ENCODE data around the gene FSCN2. TPM values are rescaled to one million over a fixed set of nuclear protein-coding genes. Genes with fewer than 3 reads are reported as not detected.
A peak's percentile ranks its signal among the peaks of the same experiment; 100 is the strongest.

FSCN2 gene
- total and polyA plus RNA-seq, 5 donors: 0.45 to 0.63 (median 0.48) TPM

DNA sequence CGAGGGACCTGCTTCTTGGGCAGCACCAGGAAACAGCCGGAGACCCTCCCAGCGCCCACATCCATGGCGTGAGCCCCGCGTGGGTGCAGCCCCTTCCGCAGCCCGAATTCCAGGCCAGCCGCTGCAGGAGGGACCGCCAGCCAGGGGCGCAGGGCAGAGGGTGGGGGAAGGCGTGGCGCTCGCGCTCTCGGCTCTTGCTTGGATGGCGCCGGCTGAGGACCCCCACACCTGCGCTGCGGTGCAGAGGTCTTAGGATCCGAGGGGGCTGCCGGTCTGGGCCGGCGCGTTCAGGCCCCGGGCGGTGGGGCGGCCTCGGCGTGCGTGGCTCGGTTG is 44.3 kb upstream of the FSCN2 start:
- 10% methylated on average over 32 of the region's 32 CpGs for WGBS
- no peaks in the 10 kb centered on the region for H3K27me3 ChIP-seq (ENCODE audit: control insufficient read depth, insufficient read depth)
- H3K4me1 ChIP-seq (ENCODE audit: control insufficient read depth, insufficient read depth, low read length): peaks cover 14% of the 10 kb centered on the region
- intact Hi-C loops (cut with DNase I): loop anchor here (2.0 to 5.0 kb wide), 6 partner anchors 62 to 231 kb away; partner anchors contain the start of genes BAHCC1 (in 1 of the 4) and SLC38A10 (in 1 of the 4)
- H3K9me3 ChIP-seq (ENCODE audit: control insufficient read depth, low read length): no peaks in the 10 kb centered on the region
- DNase-seq (no peak), ATAC-seq (no peak)
- peak overlapping the region; percentile 9 for H3K4me3 ChIP-seq (ENCODE audit: low read length)
- no peak overlapping the region for H3K27ac ChIP-seq (ENCODE audit: low read length)

DNA sequence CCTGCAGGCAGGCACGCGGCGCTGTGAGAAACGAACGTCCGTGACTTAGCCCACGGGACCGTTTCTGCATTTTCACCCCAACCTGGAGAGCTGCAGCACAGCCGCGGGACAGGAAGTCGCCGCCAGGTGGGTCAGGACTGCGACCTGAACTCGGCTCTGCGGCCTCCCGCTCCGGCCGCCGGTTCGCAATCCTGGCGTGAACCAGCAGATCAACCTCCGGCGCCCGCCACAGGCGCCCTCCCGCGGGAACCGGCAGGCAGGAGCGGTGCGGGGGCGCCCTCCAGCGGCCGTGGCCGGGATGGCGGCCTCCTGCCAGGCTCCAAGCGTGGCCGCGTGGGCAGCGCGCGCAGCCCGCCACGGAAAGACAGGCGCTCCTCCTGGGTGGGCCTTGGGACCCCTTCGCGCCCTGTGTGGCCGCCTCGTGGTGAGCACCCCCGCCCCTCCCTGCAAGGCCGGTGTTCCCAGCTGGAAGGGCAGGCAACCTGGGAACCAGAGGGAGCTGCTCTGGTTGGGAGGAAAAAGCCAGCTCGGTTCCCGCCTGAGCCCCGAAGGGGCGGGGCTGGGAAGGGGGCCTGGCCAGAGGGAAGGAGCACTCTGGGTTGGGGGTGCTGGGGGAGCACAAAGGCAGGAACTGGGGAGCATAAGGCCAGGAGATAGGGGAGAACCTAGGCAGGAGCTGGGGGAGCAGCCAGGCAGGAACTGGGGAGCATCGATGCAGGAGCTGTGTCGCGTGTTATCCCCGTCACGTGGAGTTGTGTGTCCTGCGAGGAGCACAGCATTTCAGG is 43.8 kb upstream of the FSCN2 start:
- ATAC-seq (peak; percentile 67 to 75), DNase-seq (peak; percentile 89 to 96 (median 95))
- intact Hi-C loops (cut with DNase I): loop anchor here (2.0 to 5.0 kb wide), 6 partner anchors 62 to 232 kb away; partner anchors contain the start of genes BAHCC1 (in 1 of the 4) and SLC38A10 (in 1 of the 4)
- WGBS: 5% methylated on average over 60 of the region's 60 CpGs
- H3K4me1 ChIP-seq (ENCODE audit: control insufficient read depth, insufficient read depth, low read length): peaks cover 14% of the 10 kb centered on the region
- H3K27ac ChIP-seq (ENCODE audit: low read length): no peak overlapping the region
- no peaks in the 10 kb centered on the region for H3K27me3 ChIP-seq (ENCODE audit: control insufficient read depth, insufficient read depth)
- peak overlapping the region; percentile 9 for H3K4me3 ChIP-seq (ENCODE audit: low read length)
- no peaks in the 10 kb centered on the region for H3K9me3 ChIP-seq (ENCODE audit: control insufficient read depth, low read length)

DNA sequence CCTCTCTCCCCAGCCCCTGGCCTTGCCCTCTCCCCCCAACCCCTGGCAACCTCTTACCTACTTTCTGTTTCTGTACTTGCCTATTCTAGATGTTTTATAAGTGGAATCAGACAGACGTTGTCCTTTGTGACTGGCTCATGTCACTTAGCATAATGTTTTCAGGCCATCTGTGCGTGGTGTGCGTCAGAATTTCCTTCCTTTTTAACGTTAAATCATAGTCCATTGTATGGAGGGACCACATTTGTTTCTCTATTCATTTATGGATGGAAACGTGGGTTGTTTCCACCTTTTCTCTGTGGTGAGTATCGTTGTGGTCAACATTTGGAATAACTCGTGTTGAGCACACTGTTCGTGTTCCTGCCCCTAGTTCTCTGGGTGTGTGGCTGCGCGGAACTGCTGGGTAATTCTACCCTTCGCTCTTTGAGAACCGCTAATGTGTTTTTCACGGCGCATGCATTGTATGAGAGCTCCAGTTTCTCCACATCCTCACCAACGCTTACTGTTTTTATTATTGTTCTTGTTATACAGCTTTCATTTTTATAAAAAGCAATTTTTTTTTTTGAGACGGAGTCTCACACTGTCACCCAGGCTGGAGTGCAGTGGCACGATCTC is 41.9 kb upstream of the FSCN2 start:
- 67% methylated on average over 17 of the region's 17 CpGs for WGBS

DNA sequence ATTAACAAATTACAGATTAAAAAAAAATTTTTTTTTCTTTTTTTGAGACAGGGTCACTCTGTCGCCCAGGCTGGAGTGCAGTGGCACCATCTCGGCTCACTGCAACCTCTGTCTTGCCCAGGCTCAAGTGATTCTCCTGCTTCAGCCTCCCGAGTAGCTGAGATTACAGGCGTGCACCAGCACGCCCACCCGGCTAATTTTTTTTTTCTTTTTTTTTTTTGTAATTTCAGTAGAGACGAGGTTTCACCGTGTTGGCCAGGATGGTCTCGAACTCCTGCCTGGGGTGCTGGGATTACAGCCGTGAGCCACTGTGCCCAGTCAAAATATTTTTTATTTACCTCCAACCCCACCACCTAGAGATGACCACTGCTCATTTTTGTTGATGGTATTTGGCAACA is 41.1 kb upstream of the FSCN2 start:
- ATAC-seq: no peak
- H3K4me1 ChIP-seq (ENCODE audit: control insufficient read depth, insufficient read depth, low read length): peaks cover 6% of the 10 kb centered on the region
- H3K27ac ChIP-seq (ENCODE audit: low read length): no peak overlapping the region

More for the DNA sequence above, 41.9 kb upstream of the FSCN2 start:
- no peak overlapping the region for H3K4me3 ChIP-seq (ENCODE audit: low read length)
- no peaks in the 10 kb centered on the region for H3K9me3 ChIP-seq (ENCODE audit: control insufficient read depth, low read length)
- H3K4me1 ChIP-seq (ENCODE audit: control insufficient read depth, insufficient read depth, low read length): peaks cover 6% of the 10 kb centered on the region
- H3K27ac ChIP-seq (ENCODE audit: low read length): no peak overlapping the region
- ATAC-seq (no peak), DNase-seq (peak in 1 of 3 donors; percentile 7)
- intact Hi-C loops (cut with DNase I): no loop called here
- H3K27me3 ChIP-seq (ENCODE audit: control insufficient read depth, insufficient read depth): no peaks in the 10 kb centered on the region

DNA sequence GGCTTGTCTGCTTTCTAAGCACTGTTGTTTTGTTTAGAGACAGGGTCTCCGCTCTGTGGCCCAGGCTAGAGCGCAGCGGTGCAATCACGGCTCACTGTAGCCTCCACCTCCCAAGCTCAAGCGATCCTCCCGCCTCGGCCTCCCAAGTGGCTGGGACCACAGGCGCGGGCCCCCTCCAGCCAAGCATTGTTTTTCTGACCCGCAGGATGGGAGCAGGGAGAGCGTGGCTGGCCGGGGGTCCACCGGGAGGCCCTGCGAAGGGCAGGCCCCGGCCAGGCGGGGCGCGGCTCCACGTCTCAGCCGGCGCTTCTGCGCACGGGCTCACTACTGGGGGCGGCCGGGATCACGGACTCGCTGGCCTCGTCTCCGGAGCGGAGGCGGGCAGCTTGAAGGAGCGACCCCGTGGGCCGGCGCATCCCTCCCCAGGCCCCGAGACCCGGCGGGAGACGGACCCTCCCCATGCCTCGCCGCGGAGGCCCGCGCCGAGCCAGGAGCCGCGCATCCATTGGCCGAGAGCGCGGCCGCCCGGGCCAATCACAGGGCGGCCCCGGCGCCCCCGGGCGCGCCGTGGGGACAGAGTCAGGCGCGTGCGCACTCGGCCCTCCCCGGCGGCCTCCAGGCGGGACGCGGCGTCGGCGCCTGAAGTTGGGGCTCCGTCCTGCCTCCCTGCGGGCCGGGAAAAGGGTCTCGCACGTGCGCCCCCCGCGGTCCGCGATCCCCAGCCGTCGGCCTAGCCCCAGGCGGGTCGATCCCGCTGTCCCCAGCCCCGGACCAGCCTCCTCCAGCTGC is 40.5 kb upstream of the FSCN2 start:
- peak overlapping the region; percentile 79 for H3K4me3 ChIP-seq (ENCODE audit: low read length)
- DNase-seq: peak; percentile 86 to 95 (median 95)
- WGBS: 6% methylated on average over 87 of the region's 87 CpGs
- ATAC-seq: peak; percentile 89
- intact Hi-C loops (cut with DNase I): no loop called here
- peak overlapping the region; percentile 91 for H3K27ac ChIP-seq (ENCODE audit: low read length)
- H3K4me1 ChIP-seq (ENCODE audit: control insufficient read depth, insufficient read depth, low read length): peaks cover 6% of the 10 kb centered on the region
- H3K9me3 ChIP-seq (ENCODE audit: control insufficient read depth, low read length): no peaks in the 10 kb centered on the region
- no peaks in the 10 kb centered on the region for H3K27me3 ChIP-seq (ENCODE audit: control insufficient read depth, insufficient read depth)

More for the DNA sequence above, 41.1 kb upstream of the FSCN2 start:
- no peaks in the 10 kb centered on the region for H3K9me3 ChIP-seq (ENCODE audit: control insufficient read depth, low read length)
- whole genome bisulfite sequencing: 82% methylated on average over 10 of the region's 10 CpGs
- intact Hi-C loops (cut with DNase I): no loop called here
- no peak overlapping the region for H3K4me3 ChIP-seq (ENCODE audit: low read length)
- peak in 1 of 3 donors; percentile 3 for DNase-seq
- no peaks in the 10 kb centered on the region for H3K27me3 ChIP-seq (ENCODE audit: control insufficient read depth, insufficient read depth)

DNA sequence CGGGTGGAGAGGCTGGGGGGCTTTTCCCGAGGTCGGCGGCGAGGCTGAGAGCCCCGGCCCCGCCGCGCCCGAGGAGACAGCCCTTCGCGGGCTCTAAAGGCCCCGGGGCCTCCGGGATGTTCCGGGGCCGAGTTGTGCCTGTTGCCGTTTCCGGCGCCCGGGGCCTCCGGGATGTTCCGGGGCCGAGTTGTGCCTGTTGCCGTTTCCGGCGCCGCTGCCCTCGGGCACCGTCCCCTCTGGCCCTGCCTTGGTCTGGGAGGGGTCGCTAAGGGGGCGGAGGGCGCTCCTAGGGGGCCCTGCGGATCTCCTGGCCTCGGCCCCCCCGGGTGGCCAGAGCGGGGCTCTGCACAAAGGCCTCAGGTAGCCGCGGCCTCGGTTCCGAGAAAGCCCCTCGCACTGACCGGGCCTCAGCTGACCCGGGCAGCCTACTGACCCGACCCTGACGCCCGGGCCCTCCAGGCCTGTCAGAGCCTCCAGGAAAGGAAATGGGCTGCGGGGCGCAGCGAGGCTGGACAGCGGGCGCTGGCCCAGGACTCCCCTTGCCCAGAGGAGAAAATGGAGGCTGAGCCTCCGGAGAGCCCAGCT is 39.8 kb upstream of the FSCN2 start:
- DNase-seq (peak in 1 of 3 donors; percentile 70), ATAC-seq (peak in 1 of 2 donors; percentile 17)
- Histone ChIP-seq H3K9me3 (ENCODE audit: control insufficient read depth, low read length) (no peaks in the 10 kb centered on the region), H3K4me3 (ENCODE audit: low read length) (peak overlapping the region; percentile 79), H3K27ac (ENCODE audit: low read length) (peak overlapping the region; percentile 91), H3K4me1 (ENCODE audit: control insufficient read depth, insufficient read depth, low read length) (peaks cover 6% of the 10 kb centered on the region), H3K27me3 (ENCODE audit: control insufficient read depth, insufficient read depth) (no peaks in the 10 kb centered on the region)
- intact Hi-C loops (cut with DNase I): no loop called here
- WGBS: 7% methylated on average over 52 of the region's 52 CpGs

DNA sequence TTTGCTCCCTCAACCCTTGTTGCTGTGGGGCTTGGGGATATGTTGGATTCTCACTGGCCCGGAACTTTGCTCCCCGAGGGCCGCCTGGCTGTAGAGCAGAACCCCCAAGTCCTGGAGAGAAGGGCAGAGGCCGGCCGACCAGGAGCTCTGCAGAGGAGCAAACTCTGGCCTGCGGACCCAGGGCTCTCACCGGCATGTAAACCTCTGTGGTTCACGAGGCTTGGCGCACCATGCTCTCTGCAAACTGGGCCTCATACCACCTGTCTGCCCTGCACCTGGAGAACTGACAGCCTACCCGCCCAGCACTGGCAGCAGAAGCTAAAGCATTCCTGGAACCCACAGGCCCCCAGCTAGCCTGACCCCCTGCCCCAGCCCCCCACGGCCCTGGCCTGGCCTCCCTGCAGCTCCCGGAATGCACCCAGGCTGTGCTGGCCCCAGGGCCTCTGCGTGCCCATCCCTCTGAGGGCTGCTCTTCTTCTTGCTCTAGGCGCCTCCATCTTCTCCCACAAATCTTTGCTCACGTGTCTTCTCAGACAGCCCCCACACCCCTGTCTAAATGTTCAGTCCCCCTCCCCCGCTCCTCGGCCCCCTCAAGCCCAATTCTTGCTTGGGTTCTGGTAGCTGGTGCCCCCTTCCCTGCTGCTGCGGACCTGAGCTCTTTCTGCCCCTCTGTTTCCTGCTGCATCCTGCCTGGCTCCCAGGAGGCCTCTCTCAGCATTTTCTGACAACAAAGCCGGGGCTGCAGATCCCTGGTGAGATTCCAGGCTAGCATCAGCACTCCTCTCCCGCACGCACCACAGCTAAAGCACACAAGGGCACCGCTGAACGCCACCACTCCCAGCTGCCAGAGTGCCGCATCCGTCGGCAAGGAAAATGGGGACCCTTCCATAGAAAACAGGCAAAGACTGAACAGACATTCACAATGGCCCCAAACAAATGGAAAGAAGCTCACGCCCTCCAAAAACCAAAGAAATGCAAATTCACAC is 38.9 kb upstream of the FSCN2 start:
- Histone ChIP-seq H3K4me3 (ENCODE audit: low read length) (no peak overlapping the region), H3K27ac (ENCODE audit: low read length) (no peak overlapping the region), H3K9me3 (ENCODE audit: control insufficient read depth, low read length) (no peaks in the 10 kb centered on the region), H3K27me3 (ENCODE audit: control insufficient read depth, insufficient read depth) (no peaks in the 10 kb centered on the region), H3K4me1 (ENCODE audit: control insufficient read depth, insufficient read depth, low read length) (peaks cover 2% of the 10 kb centered on the region)
- DNase-seq: peak in 2 of 3 donors; percentile 50 to 58
- WGBS: 74% methylated on average over 27 of the region's 27 CpGs
- no peak for ATAC-seq
- intact Hi-C loops (cut with DNase I): no loop called here

DNA sequence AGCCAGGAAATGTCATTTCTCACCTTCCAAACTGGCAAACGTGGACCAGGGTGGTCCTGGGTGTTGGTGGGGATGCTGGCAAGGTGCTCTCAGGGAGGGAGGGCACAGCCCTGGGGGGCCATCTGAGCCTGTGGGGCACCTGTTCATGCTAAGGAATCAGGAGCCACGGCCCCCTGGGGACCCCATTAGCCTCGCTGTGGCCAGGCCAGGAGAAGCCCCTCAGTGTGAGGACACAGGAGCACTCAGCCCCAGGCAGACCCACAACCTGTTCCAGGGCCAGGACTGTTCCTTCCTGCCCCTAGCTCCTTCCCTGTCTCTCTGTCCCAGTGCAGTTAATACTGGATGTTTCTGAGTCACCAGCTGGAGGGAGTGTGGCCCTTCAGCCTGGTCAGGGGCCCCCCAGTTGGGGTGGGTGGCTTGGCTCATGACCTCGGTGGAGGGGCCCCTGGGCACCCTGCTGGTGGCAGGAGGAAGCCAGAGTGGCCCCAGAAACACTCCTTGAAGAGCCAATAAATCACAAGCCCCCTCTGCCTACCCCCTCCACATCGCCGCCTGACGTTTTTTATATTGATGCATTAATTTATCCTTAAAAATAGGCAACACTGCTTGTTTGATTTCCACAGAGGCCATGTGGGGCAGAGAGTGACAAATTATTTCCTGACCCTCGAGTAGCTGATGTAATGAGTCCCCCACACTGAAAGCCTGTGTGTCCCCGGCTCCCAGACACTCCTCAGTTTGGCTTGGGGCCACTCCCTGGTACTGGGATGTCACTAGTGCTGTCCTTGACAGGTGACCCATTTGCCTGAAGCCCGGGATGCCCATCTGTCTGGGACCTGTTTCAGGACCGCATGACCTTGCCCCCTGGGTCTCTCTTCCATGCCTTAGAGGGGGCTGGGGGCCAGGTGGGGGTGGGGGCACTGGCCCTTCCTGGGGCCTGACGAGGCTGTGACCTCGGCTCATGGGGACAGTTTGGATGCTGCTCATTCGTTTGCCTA is 37.9 kb upstream of the FSCN2 start:
- no peak for ATAC-seq
- peak in 2 of 3 donors; percentile 42 to 48 for DNase-seq
- WGBS: 62% methylated on average over 14 of the region's 14 CpGs
- Histone ChIP-seq H3K27me3 (ENCODE audit: control insufficient read depth, insufficient read depth) (no peaks in the 10 kb centered on the region), H3K9me3 (ENCODE audit: control insufficient read depth, low read length) (no peaks in the 10 kb centered on the region), H3K4me1 (ENCODE audit: control insufficient read depth, insufficient read depth, low read length) (peaks cover 2% of the 10 kb centered on the region), H3K4me3 (ENCODE audit: low read length) (no peak overlapping the region), H3K27ac (ENCODE audit: low read length) (no peak overlapping the region)
- intact Hi-C loops (cut with DNase I): no loop called here

DNA sequence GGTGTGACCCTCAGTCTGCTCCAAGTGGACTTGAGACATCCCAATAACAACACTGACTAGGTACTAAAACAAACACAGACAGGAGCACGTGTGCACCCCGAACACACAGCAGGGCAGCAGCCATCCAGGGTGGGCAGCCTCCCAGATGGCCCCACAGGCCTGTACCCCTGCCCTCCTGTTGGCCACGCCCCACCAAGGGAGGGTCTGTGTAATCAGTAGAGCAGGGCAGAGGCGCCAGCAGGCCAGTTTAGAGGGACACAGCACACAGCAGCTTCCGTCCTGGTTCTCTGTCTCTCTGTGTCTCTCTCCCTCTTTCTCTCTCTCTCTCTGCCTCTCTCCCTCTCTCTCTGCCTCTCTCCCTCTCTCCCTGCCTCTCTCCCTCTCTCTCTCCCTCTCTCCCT is 37.0 kb upstream of the FSCN2 start:
- H3K4me1 ChIP-seq (ENCODE audit: control insufficient read depth, insufficient read depth, low read length): peaks cover 2% of the 10 kb centered on the region
- intact Hi-C loops (cut with DNase I): no loop called here
- 44% methylated on average over 5 of the region's 5 CpGs for WGBS
- H3K27me3 ChIP-seq (ENCODE audit: control insufficient read depth, insufficient read depth): no peaks in the 10 kb centered on the region
- no peak overlapping the region for H3K27ac ChIP-seq (ENCODE audit: low read length)
- peak in 2 of 3 donors; percentile 48 to 58 for DNase-seq
- no peak overlapping the region for H3K4me3 ChIP-seq (ENCODE audit: low read length)
- H3K9me3 ChIP-seq (ENCODE audit: control insufficient read depth, low read length): no peaks in the 10 kb centered on the region
- no peak for ATAC-seq

Measured in right cardiac atrium (tissue), 5 donors.